Mesothelial cell of epicardium (in vitro differentiated cells): ENCODE measurements around the gene IARS1. TPM values are rescaled to one million over a fixed set of nuclear protein-coding genes. Genes with fewer than 3 reads are reported as not detected.

Experiments used
- DNase-seq, 2 experiments: peaks; one replicate each; pipeline ENCODE4 v3.0.0; 2021; ENCODE audit warnings: low spot score in 2 of 2; ENCODE audit not compliant: unreplicated experiment in 2 of 2
- H3K27ac Mint-ChIP-seq: 2 replicates; pipeline ENCODE4 v1.8.0; 2021; ENCODE audit warnings: mixed read lengths
- H3K27me3 Mint-ChIP-seq: 2 replicates; pipeline ENCODE4 v1.8.0; 2021; ENCODE audit warnings: low read depth, mixed read lengths
- H3K36me3 Mint-ChIP-seq: 2 replicates; pipeline ENCODE4 v1.8.0; 2021; ENCODE audit warnings: mixed read lengths
- H3K4me1 Mint-ChIP-seq: 2 replicates; pipeline ENCODE4 v1.8.0; 2021; ENCODE audit warnings: mixed read lengths
- H3K4me3 Mint-ChIP-seq: 2 replicates; pipeline ENCODE4 v1.8.0; 2021; ENCODE audit warnings: mild to moderate bottlenecking, moderate library complexity, mixed read lengths
- H3K9me3 Mint-ChIP-seq: 2 replicates; pipeline ENCODE4 v1.8.0; 2021; ENCODE audit warnings: mixed read lengths
- CTCF ChIP-seq: fragments of 200-600 bp; sonication (generic); IDR thresholded peaks from one replicate; pipeline ENCODE4 v1.5.0; 2021; ENCODE audit warnings: antibody characterized with exemption; ENCODE audit not compliant: unreplicated experiment
- total RNA-seq: library from RNA; stranded (reverse); gene quantifications from 3 replicates; pipeline ENCODE4 v1.2.1, GENCODE V29; 2021

IARS1 gene
- total RNA-seq, 1 donor from 2014 or later = 117 TPM

- Mint-ChIP-seq H3K36me3 (no peaks in the 10 kb centered on the region), H3K9me3 (no peaks in the 10 kb centered on the region), H3K4me1 (peaks cover 36% of the 10 kb centered on the region), H3K27ac (peak overlapping the region; percentile 39), H3K27me3 (no peaks in the 10 kb centered on the region), H3K4me3 (no peak overlapping the region)
- DNase-seq = no peak
- TF ChIP-seq CTCF = no peak
Observed at GRCh38 chr9:92328225-92328624, 34.7 kb upstream of the IARS1 start.

DNA sequence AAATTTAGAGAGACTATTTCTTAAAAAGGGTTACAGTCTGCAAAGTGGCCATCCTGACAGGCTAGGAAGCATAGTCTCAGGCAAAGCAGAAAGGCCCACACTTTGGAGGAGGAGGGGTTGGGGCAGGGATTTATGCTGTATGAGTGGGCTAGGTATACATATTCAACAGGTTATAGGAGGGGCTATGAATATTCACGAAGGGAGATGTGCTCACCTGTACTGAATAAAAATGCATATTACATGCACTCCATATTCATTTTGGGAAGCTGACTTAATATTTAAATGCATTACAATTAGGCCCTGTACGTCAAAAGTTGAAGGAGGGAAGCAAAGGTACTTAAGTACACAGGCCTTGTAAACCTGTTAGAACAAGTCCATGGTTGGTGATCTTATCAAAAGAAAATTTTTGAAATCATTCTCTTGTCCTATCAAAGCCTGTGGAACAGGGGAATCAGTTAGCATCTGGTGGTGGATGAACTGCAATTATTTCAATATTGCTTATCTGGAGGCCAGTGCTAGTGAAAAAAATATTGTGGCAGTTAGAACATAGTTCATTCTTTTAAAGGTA, 33.9 kb upstream of the IARS1 start:
- Mint-ChIP-seq H3K27me3 (no peaks in the 10 kb centered on the region), H3K27ac (peak overlapping the region; percentile 32), H3K4me1 (peaks cover 33% of the 10 kb centered on the region), H3K36me3 (peaks cover 3% of the 10 kb centered on the region), H3K9me3 (no peaks in the 10 kb centered on the region), H3K4me3 (peak overlapping the region; percentile 91)
- TF ChIP-seq CTCF = no peak
- no peak for DNase-seq

GRCh38 chr9:92325991-92326500, 32.5 kb upstream of the IARS1 start:
- H3K27ac Mint-ChIP-seq = peak overlapping the region; percentile 96
- TF ChIP-seq CTCF = no peak
- no peak for DNase-seq
- peak overlapping the region; percentile 91 for H3K4me3 Mint-ChIP-seq
- H3K4me1 Mint-ChIP-seq = peaks cover 33% of the 10 kb centered on the region
- no peaks in the 10 kb centered on the region for H3K27me3 Mint-ChIP-seq
- H3K36me3 Mint-ChIP-seq = peaks cover 6% of the 10 kb centered on the region
- no peaks in the 10 kb centered on the region for H3K9me3 Mint-ChIP-seq

GRCh38 chr9:92325269-92325990, 31.9 kb upstream of the IARS1 start, which contains the start of the genes CENPP and NOL8:
Gene CENPP (plus strand): TSS chr9:92325953.
Gene NOL8 (minus strand): TSS chr9:92325350. CDS start chr9:92324161, 1,189 bp downstream.
- Mint-ChIP-seq H3K27me3 (no peaks in the 10 kb centered on the region), H3K9me3 (no peaks in the 10 kb centered on the region), H3K4me3 (peak within 1 kb of the TSS; percentile 91), H3K36me3 (peaks cover 9% of the 10 kb centered on the region), H3K4me1 (peaks cover 33% of the 10 kb centered on the region), H3K27ac (peak within 1 kb of the TSS; percentile 96)
- no peak for TF ChIP-seq CTCF
- DNase-seq = peak; percentile 67 to 81

DNA sequence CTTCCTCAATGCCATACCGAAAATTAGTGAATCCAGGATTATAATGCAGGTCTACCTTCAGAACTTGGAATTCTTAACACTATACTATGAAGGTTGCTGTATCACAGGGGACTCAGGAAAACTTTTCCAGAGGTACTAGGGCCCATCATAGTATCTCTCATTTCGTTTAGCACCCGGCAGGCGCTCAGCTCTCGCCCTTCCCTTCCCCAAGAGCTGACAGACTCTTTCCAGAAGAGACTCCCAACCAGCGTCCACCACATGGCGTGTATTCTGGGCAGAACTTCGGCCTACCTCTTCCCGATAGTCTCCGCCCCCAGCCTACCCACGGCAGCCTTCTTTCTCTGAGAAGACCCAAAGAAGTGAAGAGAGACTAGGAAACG, 31.4 kb upstream of the IARS1 start:
- H3K9me3 Mint-ChIP-seq = no peaks in the 10 kb centered on the region
- no peaks in the 10 kb centered on the region for H3K27me3 Mint-ChIP-seq
- peak overlapping the region; percentile 91 for H3K4me3 Mint-ChIP-seq
- DNase-seq = no peak
- peaks cover 33% of the 10 kb centered on the region for H3K4me1 Mint-ChIP-seq
- no peak for TF ChIP-seq CTCF
- peak overlapping the region; percentile 96 for H3K27ac Mint-ChIP-seq
- H3K36me3 Mint-ChIP-seq = peaks cover 14% of the 10 kb centered on the region
